PC-9 (cell line): ENCODE measurements around the gene CXCL3.

Experiments
- EZH2 ChIP-seq: fragments of 200-600 bp; sonication (generic); IDR thresholded peaks from 2 replicates; pipeline ENCODE4 v1.8.0; 2017; ENCODE audit warnings: antibody characterized with exemption, low read depth
- TF ChIP-seq, protein P1 (sequence below): fragments of 200-600 bp; sonication (generic); conservative IDR thresholded peaks from 2 replicates; pipeline ENCODE4 v1.6.1; 2017; ENCODE audit warnings: mixed run types, antibody characterized with exemption, mild to moderate bottlenecking, moderate library complexity

DNA sequence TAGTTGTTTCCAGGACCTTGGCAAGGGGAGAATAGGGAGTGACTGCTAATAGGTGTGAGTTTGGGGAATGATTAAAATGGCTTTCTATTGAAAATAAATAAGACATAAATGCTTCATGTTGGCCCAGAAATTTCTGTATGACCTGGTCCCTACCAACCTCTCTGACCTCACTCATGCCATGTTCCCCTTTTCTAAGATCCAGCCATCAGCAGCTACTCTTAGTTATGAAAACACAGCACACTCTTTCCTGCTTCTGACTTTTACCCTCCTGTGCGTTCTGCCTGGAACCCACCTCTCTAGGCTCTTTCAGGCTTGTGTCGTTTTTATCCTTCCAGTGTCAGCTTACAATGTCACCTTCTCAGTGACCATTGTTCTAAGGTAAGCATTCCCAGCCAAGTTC, 25.2 kb downstream of the CXCL3 start:
- TF ChIP-seq, protein P1, sequence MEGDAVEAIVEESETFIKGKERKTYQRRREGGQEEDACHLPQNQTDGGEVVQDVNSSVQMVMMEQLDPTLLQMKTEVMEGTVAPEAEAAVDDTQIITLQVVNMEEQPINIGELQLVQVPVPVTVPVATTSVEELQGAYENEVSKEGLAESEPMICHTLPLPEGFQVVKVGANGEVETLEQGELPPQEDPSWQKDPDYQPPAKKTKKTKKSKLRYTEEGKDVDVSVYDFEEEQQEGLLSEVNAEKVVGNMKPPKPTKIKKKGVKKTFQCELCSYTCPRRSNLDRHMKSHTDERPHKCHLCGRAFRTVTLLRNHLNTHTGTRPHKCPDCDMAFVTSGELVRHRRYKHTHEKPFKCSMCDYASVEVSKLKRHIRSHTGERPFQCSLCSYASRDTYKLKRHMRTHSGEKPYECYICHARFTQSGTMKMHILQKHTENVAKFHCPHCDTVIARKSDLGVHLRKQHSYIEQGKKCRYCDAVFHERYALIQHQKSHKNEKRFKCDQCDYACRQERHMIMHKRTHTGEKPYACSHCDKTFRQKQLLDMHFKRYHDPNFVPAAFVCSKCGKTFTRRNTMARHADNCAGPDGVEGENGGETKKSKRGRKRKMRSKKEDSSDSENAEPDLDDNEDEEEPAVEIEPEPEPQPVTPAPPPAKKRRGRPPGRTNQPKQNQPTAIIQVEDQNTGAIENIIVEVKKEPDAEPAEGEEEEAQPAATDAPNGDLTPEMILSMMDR = no peak
- no peak for TF ChIP-seq EZH2
